RWPE2 (cell line): ENCODE data around the gene TAL1.

Experiments used
- ATAC-seq: fragments of 200-7000 bp; cut with Tn5 transposase; 3 replicates; pipeline ENCODE4 v1.9.1; 2021; ENCODE audit warnings: low read depth
- DNase-seq: peaks from one replicate; pipeline ENCODE4 v3.0.0-alpha.2; 2020; ENCODE audit warnings: low spot score
- H3K27ac ChIP-seq: fragments of 450-650 bp; 2 replicates; pipeline ENCODE4 v1.5.1; 2017; ENCODE audit warnings: mild to moderate bottlenecking; ENCODE audit not compliant: poor library complexity, severe bottlenecking
- H3K27me3 ChIP-seq: fragments of 250-450 bp; sonication (Bioruptor Pico); 2 replicates; pipeline ENCODE4 v1.5.1; 2021; ENCODE audit warnings: mild to moderate bottlenecking, moderate library complexity; ENCODE audit not compliant: insufficient read depth, poor library complexity, severe bottlenecking
- H3K36me3 ChIP-seq: fragments of 250-450 bp; sonication (Bioruptor Pico); 2 replicates; pipeline ENCODE4 v1.5.1; 2020; ENCODE audit warnings: low read depth, mild to moderate bottlenecking, moderate library complexity
- H3K4me1 ChIP-seq: fragments of 250-450 bp; sonication (Bioruptor Pico); 2 replicates; pipeline ENCODE4 v1.5.1; 2021; ENCODE audit warnings: mild to moderate bottlenecking, moderate library complexity; ENCODE audit not compliant: insufficient read depth, poor library complexity, severe bottlenecking
- H3K4me3 ChIP-seq: fragments of 250-450 bp; sonication (Bioruptor Pico); 2 replicates; pipeline ENCODE4 v1.5.1; 2021; ENCODE audit warnings: mild to moderate bottlenecking, moderate library complexity; ENCODE audit not compliant: severe bottlenecking
- H3K9me3 ChIP-seq: fragments of 250-450 bp; sonication (Bioruptor Pico); 2 replicates; pipeline ENCODE4 v1.5.1; 2021; ENCODE audit warnings: mild to moderate bottlenecking, moderate library complexity; ENCODE audit not compliant: severe bottlenecking
- TF ChIP-seq, protein P1 (sequence below): fragments of 450-650 bp; IDR thresholded peaks from one replicate; pipeline ENCODE4 v1.5.1; 2017; ENCODE audit warnings: mild to moderate bottlenecking, moderate library complexity; ENCODE audit not compliant: poor library complexity, severe bottlenecking

The TAL1 gene

DNA sequence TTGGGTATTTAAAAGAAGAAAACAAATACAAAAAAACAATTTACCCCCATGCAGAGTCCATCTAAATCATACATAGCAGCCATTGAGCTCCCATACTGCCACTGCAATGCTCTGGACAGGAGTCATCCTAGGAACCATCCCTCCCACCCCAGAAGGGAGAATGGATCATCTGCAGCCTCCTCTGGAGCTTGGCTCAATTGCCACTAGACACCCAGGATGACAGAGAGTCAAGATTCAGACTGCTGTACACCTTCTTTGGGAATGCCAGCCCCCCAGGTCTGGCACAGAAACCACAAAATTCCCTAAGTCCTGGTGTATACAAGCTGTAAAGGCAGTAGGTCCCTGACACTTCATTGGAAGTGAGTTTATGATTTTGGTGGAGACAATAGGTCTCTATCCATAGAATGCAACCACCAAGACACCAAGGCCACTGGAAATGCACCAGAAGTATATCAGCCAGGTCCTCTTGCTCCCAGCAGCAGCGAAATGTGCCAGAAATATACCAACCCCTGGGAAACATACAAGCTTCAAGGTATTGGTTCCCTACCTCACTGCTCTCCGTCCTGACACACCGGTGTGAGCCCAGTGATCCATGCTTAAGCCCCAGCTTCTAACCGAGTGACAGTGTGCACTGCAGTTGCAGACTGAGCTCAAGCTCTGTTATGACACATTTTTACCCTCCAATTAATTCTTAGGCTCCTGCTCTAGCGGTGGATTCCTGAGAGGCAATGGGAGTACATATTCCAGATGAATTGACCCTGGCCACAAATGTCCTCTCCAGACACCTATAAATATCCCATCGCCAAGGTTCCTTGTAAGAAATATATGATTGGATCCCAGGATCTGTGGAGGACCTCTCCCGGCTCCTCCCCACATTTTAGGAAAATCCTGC, 4.4 kb downstream of the TAL1 start:
- H3K27ac ChIP-seq: no peak overlapping the region
- H3K27me3 ChIP-seq: peaks cover 99% of the 10 kb centered on the region
- TF ChIP-seq, protein P1, sequence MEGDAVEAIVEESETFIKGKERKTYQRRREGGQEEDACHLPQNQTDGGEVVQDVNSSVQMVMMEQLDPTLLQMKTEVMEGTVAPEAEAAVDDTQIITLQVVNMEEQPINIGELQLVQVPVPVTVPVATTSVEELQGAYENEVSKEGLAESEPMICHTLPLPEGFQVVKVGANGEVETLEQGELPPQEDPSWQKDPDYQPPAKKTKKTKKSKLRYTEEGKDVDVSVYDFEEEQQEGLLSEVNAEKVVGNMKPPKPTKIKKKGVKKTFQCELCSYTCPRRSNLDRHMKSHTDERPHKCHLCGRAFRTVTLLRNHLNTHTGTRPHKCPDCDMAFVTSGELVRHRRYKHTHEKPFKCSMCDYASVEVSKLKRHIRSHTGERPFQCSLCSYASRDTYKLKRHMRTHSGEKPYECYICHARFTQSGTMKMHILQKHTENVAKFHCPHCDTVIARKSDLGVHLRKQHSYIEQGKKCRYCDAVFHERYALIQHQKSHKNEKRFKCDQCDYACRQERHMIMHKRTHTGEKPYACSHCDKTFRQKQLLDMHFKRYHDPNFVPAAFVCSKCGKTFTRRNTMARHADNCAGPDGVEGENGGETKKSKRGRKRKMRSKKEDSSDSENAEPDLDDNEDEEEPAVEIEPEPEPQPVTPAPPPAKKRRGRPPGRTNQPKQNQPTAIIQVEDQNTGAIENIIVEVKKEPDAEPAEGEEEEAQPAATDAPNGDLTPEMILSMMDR: no peak
- ATAC-seq (no peak), DNase-seq (no peak)
- H3K9me3 ChIP-seq: no peaks in the 10 kb centered on the region
- H3K36me3 ChIP-seq: no peaks in the 10 kb centered on the region
- no peaks in the 10 kb centered on the region for H3K4me1 ChIP-seq
- H3K4me3 ChIP-seq: no peak overlapping the region

DNA sequence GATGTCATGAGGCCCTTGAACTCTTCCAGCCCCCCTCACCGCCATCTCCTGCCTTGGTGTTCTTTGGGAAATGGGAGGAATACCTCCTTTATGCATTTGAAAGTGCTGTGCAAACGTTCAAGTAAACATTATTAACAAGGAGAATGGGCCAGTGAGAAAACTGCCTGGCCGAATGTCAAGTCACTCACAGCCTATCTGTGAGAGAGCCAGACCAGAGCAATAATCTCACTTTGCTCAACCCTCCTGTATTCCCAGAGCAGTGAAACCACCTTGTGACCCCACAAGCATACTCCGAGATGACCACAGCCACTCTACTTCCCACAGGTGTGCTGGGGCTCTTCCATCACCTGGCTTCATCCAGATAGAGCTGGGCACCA, 5.2 kb downstream of the TAL1 start:
- Histone ChIP-seq H3K27ac (no peak overlapping the region), H3K9me3 (no peaks in the 10 kb centered on the region), H3K4me1 (no peaks in the 10 kb centered on the region), H3K4me3 (no peak overlapping the region), H3K36me3 (no peaks in the 10 kb centered on the region), H3K27me3 (peaks cover 97% of the 10 kb centered on the region)
- ATAC-seq (no peak), DNase-seq (no peak)
- TF ChIP-seq, protein P1: no peak

DNA sequence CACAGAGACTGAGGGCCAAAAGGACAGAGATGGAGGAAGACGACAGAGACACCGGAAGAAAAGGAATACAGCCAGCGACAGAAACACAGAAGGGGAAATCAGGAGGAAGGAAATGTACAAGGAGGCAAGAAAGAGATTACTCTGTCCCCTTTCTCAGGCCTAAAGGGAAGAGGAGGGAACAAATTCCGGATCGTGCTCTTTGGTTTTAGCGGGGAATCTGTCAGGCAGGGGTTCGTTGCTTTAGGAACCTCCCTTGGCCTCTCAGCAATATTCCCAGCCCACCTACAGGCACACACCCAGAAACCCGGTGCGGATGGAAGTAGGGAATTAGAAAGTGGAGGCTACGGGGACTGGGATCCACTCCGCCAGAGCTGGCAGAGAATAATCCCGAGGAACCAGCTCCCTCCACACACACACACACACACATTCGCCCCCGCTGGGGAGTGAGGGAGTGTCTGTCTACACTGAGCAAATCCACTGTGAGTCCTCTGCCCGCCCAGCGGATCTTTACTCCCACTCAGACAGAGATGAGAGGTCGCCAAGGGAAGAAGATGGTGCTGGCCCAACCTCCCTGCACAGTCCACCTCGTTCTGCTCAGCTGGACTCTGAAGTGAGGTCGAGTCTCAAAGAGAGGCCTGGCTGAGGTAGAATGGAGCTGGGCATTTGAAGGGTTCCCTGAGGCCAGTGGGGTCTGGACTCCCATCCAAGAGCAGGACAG, 5.7 kb downstream of the TAL1 start:
- H3K4me3 ChIP-seq: no peak overlapping the region

DNA sequence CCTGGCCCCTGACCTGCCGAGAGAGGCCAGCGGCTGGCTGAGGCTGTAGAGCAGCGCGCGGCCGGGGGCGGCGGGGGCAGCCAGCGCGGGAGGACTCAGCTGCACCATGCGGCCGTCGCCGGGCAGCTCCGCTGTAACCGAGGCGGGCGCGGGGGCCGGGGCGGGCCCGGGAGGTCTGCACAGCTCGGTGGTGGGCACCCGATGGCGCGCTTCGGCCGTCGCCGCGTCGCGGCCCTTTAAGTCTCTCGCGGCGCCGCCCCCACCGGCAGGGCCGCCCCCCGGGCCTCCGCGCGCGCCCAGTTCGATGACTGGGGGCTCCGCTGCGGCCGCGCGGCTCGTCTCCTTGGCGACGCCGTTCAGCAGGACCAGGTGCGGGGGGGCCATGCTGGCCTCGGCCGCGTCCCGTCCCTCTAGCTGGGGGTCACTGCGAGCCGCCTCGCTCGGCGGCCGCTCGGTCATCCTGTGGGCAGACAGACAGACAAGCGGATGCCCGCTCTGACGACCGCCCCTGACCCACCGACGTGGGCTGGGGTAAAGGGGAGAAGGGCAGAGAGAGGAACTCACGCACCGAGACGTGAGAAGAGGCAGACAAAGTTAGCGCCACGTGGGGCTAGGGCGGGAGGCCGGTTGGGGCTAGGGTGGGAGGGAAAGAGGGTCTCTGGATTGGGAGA, 6.5 kb downstream of the TAL1 start:
- DNase-seq: no peak
- Histone ChIP-seq H3K9me3 (no peaks in the 10 kb centered on the region), H3K27ac (no peak overlapping the region), H3K4me1 (no peaks in the 10 kb centered on the region), H3K27me3 (peaks cover 84% of the 10 kb centered on the region), H3K36me3 (no peaks in the 10 kb centered on the region), H3K4me3 (no peak overlapping the region)
- peak; percentile 37; the same call in 1 of the 3 replicates for ATAC-seq
- TF ChIP-seq, protein P1: no peak

More for the DNA sequence above, 5.7 kb downstream of the TAL1 start:
- H3K9me3 ChIP-seq: no peaks in the 10 kb centered on the region
- peaks cover 91% of the 10 kb centered on the region for H3K27me3 ChIP-seq
- no peak for ATAC-seq
- no peak for DNase-seq
- no peaks in the 10 kb centered on the region for H3K36me3 ChIP-seq
- no peaks in the 10 kb centered on the region for H3K4me1 ChIP-seq
- H3K27ac ChIP-seq: no peak overlapping the region
- TF ChIP-seq, protein P1: no peak
